Stimulated activated CD8-positive, alpha-beta memory T cell treated with anti-CD3 and anti-CD28 coated beads, Interleukin-2, amount 100 ng/mL, for 1 hour (primary cell): ENCODE measurements around the gene SLC26A8.
"Not testable (repeated sequence)": the region's sequence is repeated elsewhere in the genome, so short reads cannot be mapped to it uniquely, and the experiment has no call there.

Source experiments
- DNase-seq, 2 donors: peaks; one replicate each; pipeline ENCODE4 v3.0.0-alpha.2; 2020; ENCODE audit warnings: low read depth in 2 of 2

SLC26A8 gene

GRCh38 chr6:36018339-36018738 is 6.1 kb downstream of the SLC26A8 start:
- no peak for DNase-seq

GRCh38 chr6:36015666-36016065 is 8.8 kb downstream of the SLC26A8 start:
- no peak for DNase-seq

- no peak for DNase-seq
These were observed 24.0 kb downstream of the SLC26A8 start for GRCh38 chr6:36000451-36000850.

GRCh38 chr6:35993150-35993549 is 31.3 kb downstream of the SLC26A8 start:
- no peak for DNase-seq

GRCh38 chr6:35988047-35988446 is 36.4 kb downstream of the SLC26A8 start:
- not testable (repeated sequence) for DNase-seq

- DNase-seq: no peak
These were observed 39.7 kb downstream of the SLC26A8 start for GRCh38 chr6:35984701-35985100.

- DNase-seq: no peak
These were observed 43.3 kb downstream of the SLC26A8 start for GRCh38 chr6:35980991-35981645.

- not testable (repeated sequence) for DNase-seq
These were observed 44.3 kb downstream of the SLC26A8 start for GRCh38 chr6:35980126-35980525.

GRCh38 chr6:35977308-35977707 is 47.1 kb downstream of the SLC26A8 start:
- no peak for DNase-seq

- DNase-seq: no peak
These were observed 50.7 kb downstream of the SLC26A8 start for GRCh38 chr6:35973670-35974222.

GRCh38 chr6:35972471-35973367 is 51.7 kb downstream of the SLC26A8 start:
- DNase-seq: no peak

GRCh38 chr6:35970181-35970580 is 54.3 kb downstream of the SLC26A8 start:
- DNase-seq: no peak

- no peak for DNase-seq
These were observed 54.8 kb downstream of the SLC26A8 start for GRCh38 chr6:35969646-35970045.

- DNase-seq: no peak
These were observed 55.6 kb downstream of the SLC26A8 start for GRCh38 chr6:35968821-35969220.

GRCh38 chr6:35967076-35967774 is 57.2 kb downstream of the SLC26A8 start:
- no peak for DNase-seq

- no peak for DNase-seq
These were observed 61.5 kb downstream of the SLC26A8 start for GRCh38 chr6:35962779-35963560.

GRCh38 chr6:35960187-35960586 is 64.3 kb downstream of the SLC26A8 start:
- no peak for DNase-seq

GRCh38 chr6:35955970-35956369 is 68.5 kb downstream of the SLC26A8 start:
- DNase-seq: no peak

GRCh38 chr6:35955521-35955920 is 68.9 kb downstream of the SLC26A8 start:
- DNase-seq: no peak

- DNase-seq: no peak
These were observed 69.4 kb downstream of the SLC26A8 start for GRCh38 chr6:35955071-35955470.

- DNase-seq: no peak
These were observed 70.1 kb downstream of the SLC26A8 start for GRCh38 chr6:35954333-35954732.
